GM18508 (cell line): ENCODE data around the gene SLC39A11.
"Not testable (repeated sequence)": the region's sequence is repeated elsewhere in the genome, so short reads cannot be mapped to it uniquely, and the experiment has no call there.

Experiments used
- ATAC-seq: cut with Tn5 transposase; IDR thresholded peaks from one replicate; pipeline ENCODE4 v1.9.1; 2021; ENCODE audit warnings: moderate number of reproducible peaks; ENCODE audit not compliant: insufficient read depth, unreplicated experiment

SLC39A11 gene

GRCh38 chr17:73083432-73083831 is 9.1 kb downstream of the SLC39A11 start:
- no peak for ATAC-seq

- ATAC-seq, result no peak
Measured at GRCh38 chr17:73074566-73074965, 17.9 kb downstream of the SLC39A11 start.

- no peak for ATAC-seq
Measured at GRCh38 chr17:73072219-73072962, 20.1 kb downstream of the SLC39A11 start.

GRCh38 chr17:73071066-73071999 is 21.2 kb downstream of the SLC39A11 start:
- no peak for ATAC-seq

- no peak for ATAC-seq
Measured at GRCh38 chr17:73069841-73070240, 22.6 kb downstream of the SLC39A11 start.

GRCh38 chr17:73069164-73069770 is 23.2 kb downstream of the SLC39A11 start:
- no peak for ATAC-seq

GRCh38 chr17:73068322-73069153 is 23.9 kb downstream of the SLC39A11 start:
- no peak for ATAC-seq

- ATAC-seq, result not testable (repeated sequence)
Measured at GRCh38 chr17:73067699-73068098, 24.8 kb downstream of the SLC39A11 start.

- no peak for ATAC-seq
Measured at GRCh38 chr17:73067075-73067474, 25.4 kb downstream of the SLC39A11 start.

- ATAC-seq, result no peak
Measured at GRCh38 chr17:73066148-73066884, 26.2 kb downstream of the SLC39A11 start.

- ATAC-seq, result no peak
Measured at GRCh38 chr17:73065376-73065775, 27.1 kb downstream of the SLC39A11 start.

GRCh38 chr17:73064084-73064938 is 28.2 kb downstream of the SLC39A11 start:
- no peak for ATAC-seq

- ATAC-seq, result no peak
Measured at GRCh38 chr17:73062726-73063125, 29.8 kb downstream of the SLC39A11 start.

GRCh38 chr17:73061161-73061560 is 31.3 kb downstream of the SLC39A11 start:
- ATAC-seq, result no peak

GRCh38 chr17:73060721-73061120 is 31.8 kb downstream of the SLC39A11 start:
- no peak for ATAC-seq

- not testable (repeated sequence) for ATAC-seq
Measured at GRCh38 chr17:73059713-73060112, 32.8 kb downstream of the SLC39A11 start.

- ATAC-seq, result no peak
Measured at GRCh38 chr17:73058022-73058421, 34.5 kb downstream of the SLC39A11 start.

- ATAC-seq, result no peak
Measured at GRCh38 chr17:73057196-73057595, 35.3 kb downstream of the SLC39A11 start.
